GM21367 (cell line): ENCODE results near the gene CAPS.

ENCODE experiments used
- ATAC-seq: cut with Tn5 transposase; IDR thresholded peaks from one replicate; pipeline ENCODE4 v1.9.1; 2021; ENCODE audit not compliant: unreplicated experiment

Gene CAPS

GRCh38 chr19:5891938-5892771 is 21.9 kb upstream of the CAPS start:
- no peak for ATAC-seq

- no peak for ATAC-seq
Measured at GRCh38 chr19:5892772-5893275, 21.2 kb upstream of the CAPS start.

GRCh38 chr19:5893296-5893903 is 20.7 kb upstream of the CAPS start:
- ATAC-seq: no peak

GRCh38 chr19:5893907-5894703 is 19.9 kb upstream of the CAPS start:
- ATAC-seq: no peak

GRCh38 chr19:5894704-5895349 is 19.2 kb upstream of the CAPS start:
- ATAC-seq: no peak

- ATAC-seq: no peak
Measured at GRCh38 chr19:5895409-5895808, 18.6 kb upstream of the CAPS start.

- ATAC-seq: no peak
Measured at GRCh38 chr19:5895890-5896289, 18.2 kb upstream of the CAPS start.

- no peak for ATAC-seq
Measured at GRCh38 chr19:5896365-5897076, 17.5 kb upstream of the CAPS start.

- ATAC-seq: no peak
Measured at GRCh38 chr19:5897189-5897969, 16.7 kb upstream of the CAPS start.

- no peak for ATAC-seq
Measured at GRCh38 chr19:5899728-5900526, 14.1 kb upstream of the CAPS start.

GRCh38 chr19:5900976-5901375 is 13.1 kb upstream of the CAPS start:
- ATAC-seq: no peak

GRCh38 chr19:5903056-5903623 is 10.9 kb upstream of the CAPS start:
- no peak for ATAC-seq

GRCh38 chr19:5903624-5904351 is 10.3 kb upstream of the CAPS start, which contains the start of gene NDUFA11:
Gene NDUFA11, minus strand, starts transcription at chr19:5903790. Its CDS starts 82 bp downstream, at chr19:5903708.
- peak; percentile 46 for ATAC-seq

- ATAC-seq: peak; percentile 70
Measured at GRCh38 chr19:5904352-5905113, 9.5 kb upstream of the CAPS start, which contains the start of gene VMAC. Gene VMAC, plus strand, starts transcription at chr19:5904872. Its CDS starts 19 bp downstream, at chr19:5904891.

GRCh38 chr19:5905114-5905778 is 8.8 kb upstream of the CAPS start:
- no peak for ATAC-seq

- ATAC-seq: no peak
Measured at GRCh38 chr19:5907241-5907640, 6.8 kb upstream of the CAPS start.
